Parathyroid adenoma (tissue), 2 donors: ENCODE measurements around the gene AGAP3.

Source experiments
- H2AFZ ChIP-seq: fragments of 300-600 bp; sonication (generic); one replicate; pipeline ENCODE4 v1.7.0; 2017; ENCODE audit warnings: antibody characterized with exemption, mild to moderate bottlenecking
- H3K27ac ChIP-seq: fragments of 300-600 bp; sonication (generic); one replicate; pipeline ENCODE4 v1.7.0; 2017
- H3K27me3 ChIP-seq: fragments of 300-600 bp; sonication (generic); one replicate; pipeline ENCODE4 v1.7.0; 2017; ENCODE audit warnings: low read length; ENCODE audit not compliant: control insufficient read depth, insufficient read depth
- H3K36me3 ChIP-seq: fragments of 300-600 bp; sonication (generic); one replicate; pipeline ENCODE4 v1.7.0; 2017; ENCODE audit warnings: low read length; ENCODE audit not compliant: control insufficient read depth, insufficient read depth
- H3K4me1 ChIP-seq: fragments of 300-600 bp; sonication (generic); one replicate; pipeline ENCODE4 v1.7.0; 2017; ENCODE audit warnings: control low read depth
- H3K4me2 ChIP-seq: fragments of 300-600 bp; sonication (generic); one replicate; pipeline ENCODE4 v1.7.0; 2017; ENCODE audit warnings: low read length
- H3K4me3 ChIP-seq: fragments of 300-600 bp; sonication (generic); one replicate; pipeline ENCODE4 v1.7.0; 2017; ENCODE audit warnings: low read depth, low read length
- H3K79me2 ChIP-seq: fragments of 300-600 bp; sonication (generic); one replicate; pipeline ENCODE4 v1.7.0; 2017; ENCODE audit warnings: control low read depth
- H3K9ac ChIP-seq: fragments of 300-600 bp; sonication (generic); one replicate; pipeline ENCODE4 v1.7.0; 2017; ENCODE audit warnings: mild to moderate bottlenecking
- H3K9me3 ChIP-seq: fragments of 300-600 bp; sonication (generic); one replicate; pipeline ENCODE4 v1.7.0; 2017; ENCODE audit warnings: low read length; ENCODE audit not compliant: control insufficient read depth
- TF ChIP-seq, protein P1 (sequence below): fragments of 300-600 bp; sonication (generic); IDR thresholded peaks from one replicate; pipeline ENCODE4 v1.7.0; 2017; ENCODE audit warnings: antibody characterized with exemption, mild to moderate bottlenecking
- donor health status: primary hyperparathyroidism.

The AGAP3 gene

DNA sequence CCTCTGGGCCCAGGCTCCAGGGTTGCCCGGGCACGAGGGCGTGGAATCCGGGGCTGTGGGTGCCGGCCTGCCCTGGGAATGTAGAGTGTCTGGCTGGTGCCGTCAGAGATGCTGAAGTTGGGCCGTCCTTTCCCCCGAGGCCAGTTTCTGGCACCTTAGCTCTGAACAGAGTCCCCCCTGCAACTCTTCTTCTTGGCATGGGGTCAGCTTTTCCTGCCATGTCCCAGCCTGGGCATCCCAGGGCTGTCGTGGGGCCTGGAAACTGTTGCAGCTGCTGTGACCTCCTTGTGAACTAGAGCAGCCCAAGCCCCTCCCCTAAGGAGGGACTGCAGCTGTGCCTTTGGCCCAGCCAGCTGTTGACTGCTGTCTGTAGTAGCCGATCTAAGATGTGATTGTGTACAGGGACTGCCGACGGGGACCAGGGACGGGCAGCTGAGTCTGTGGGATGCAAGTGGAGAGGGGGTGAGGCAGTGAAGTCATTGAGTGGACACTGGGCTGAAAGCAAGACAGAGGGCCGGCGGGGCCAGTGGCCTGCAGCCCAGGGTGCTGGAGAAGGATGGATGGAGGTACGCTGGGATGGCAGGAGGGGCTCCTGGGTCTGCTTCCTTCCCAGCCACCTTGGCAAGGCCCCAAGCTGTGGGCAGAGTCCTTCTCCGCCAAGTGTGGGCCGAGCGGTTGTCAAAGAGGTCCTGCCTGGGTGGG lies 45.5 kb downstream of the AGAP3 start:
- H3K9me3 ChIP-seq, result no peaks in the 10 kb centered on the region
- H2AFZ ChIP-seq, result no peak overlapping the region
- H3K4me2 ChIP-seq, result no peak overlapping the region
- H3K27me3 ChIP-seq, result no peaks in the 10 kb centered on the region
- TF ChIP-seq, protein P1, sequence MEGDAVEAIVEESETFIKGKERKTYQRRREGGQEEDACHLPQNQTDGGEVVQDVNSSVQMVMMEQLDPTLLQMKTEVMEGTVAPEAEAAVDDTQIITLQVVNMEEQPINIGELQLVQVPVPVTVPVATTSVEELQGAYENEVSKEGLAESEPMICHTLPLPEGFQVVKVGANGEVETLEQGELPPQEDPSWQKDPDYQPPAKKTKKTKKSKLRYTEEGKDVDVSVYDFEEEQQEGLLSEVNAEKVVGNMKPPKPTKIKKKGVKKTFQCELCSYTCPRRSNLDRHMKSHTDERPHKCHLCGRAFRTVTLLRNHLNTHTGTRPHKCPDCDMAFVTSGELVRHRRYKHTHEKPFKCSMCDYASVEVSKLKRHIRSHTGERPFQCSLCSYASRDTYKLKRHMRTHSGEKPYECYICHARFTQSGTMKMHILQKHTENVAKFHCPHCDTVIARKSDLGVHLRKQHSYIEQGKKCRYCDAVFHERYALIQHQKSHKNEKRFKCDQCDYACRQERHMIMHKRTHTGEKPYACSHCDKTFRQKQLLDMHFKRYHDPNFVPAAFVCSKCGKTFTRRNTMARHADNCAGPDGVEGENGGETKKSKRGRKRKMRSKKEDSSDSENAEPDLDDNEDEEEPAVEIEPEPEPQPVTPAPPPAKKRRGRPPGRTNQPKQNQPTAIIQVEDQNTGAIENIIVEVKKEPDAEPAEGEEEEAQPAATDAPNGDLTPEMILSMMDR, result no peak
- H3K4me1 ChIP-seq, result no peaks in the 10 kb centered on the region
- H3K36me3 ChIP-seq, result no peaks in the 10 kb centered on the region
- peaks cover 11% of the 10 kb centered on the region for H3K79me2 ChIP-seq
- H3K9ac ChIP-seq, result no peak overlapping the region
- no peak overlapping the region for H3K27ac ChIP-seq
- no peak overlapping the region for H3K4me3 ChIP-seq

DNA sequence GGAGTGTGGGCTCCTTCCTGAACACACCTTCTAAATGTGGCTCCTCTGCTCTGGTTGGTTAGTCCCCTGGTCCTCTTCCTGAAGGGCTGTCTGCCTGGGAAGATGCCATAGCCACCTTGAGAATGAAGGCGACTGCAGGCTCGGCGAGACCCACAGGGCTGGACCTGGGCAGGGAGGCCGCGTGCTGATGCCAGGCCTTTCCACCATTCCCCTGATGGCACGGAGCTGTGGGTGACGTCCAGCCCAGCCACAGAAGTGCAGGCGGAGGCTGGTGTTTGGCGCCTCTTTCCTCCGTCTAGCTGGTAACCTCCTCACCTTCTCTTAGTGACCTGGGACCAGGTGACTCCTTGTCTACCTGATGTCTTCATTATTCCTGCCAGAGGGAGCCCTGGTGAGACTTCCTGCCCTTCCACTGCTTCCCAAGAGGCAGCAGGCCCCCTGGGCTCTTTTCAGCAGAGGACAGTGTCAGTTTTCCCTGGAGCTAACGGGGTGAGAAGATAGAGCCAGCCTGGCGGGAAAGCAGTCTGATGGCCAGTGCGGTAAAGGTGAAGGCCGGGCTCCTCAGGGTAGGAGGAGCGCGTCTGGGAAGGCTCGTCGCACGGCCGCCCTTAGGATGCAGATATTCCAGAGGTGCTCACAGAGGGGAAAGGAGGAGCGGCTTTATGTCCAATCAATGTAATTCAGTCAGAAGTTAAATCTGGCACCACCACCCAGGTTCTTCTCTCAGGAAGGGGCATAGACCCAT lies 46.4 kb downstream of the AGAP3 start:
- Histone ChIP-seq H3K27ac (no peak overlapping the region), H3K79me2 (peaks cover 11% of the 10 kb centered on the region), H3K27me3 (no peaks in the 10 kb centered on the region), H3K9ac (no peak overlapping the region), H3K4me1 (no peaks in the 10 kb centered on the region), H3K4me3 (no peak overlapping the region), H3K36me3 (no peaks in the 10 kb centered on the region), H2AFZ (no peak overlapping the region), H3K4me2 (no peak overlapping the region), H3K9me3 (no peaks in the 10 kb centered on the region)
- TF ChIP-seq, protein P1, result no peak

DNA sequence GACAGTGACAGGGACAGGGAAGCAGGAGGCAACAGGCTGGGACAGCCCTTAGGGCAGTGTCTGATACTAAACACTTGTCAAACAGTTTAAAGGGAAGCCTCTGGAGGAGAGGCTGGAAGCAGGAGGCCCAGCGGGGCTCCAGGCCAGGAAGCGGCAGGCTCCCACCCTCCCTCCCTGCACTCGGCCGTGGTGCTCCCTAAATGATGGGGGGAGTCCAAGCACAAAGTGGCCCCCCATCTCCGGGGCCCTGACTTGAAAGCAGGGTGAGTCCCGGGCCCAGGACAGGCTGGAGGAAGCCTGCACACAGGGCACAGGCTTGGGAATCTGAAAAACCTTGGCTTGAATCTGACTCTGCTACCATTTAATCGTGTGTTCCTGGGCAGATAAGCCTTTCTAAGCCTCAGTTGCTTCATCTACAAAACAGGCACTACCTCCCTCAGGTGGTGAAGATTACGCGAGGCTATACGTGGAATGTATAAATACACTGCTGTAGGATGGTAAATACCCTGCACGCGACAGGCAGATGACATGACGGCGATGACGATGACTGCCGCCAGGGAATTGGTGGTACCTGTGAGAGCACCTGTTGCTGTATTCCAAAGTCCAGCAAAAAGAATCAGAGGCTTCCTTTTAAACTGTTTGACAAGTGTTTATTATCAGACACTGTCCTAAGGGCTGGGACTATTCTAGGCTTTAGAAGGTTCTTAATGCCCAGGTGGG lies 47.2 kb downstream of the AGAP3 start:
- Histone ChIP-seq H3K4me3 (no peak overlapping the region), H3K9ac (no peak overlapping the region), H2AFZ (no peak overlapping the region), H3K4me1 (no peaks in the 10 kb centered on the region), H3K4me2 (no peak overlapping the region), H3K36me3 (no peaks in the 10 kb centered on the region), H3K79me2 (peaks cover 10% of the 10 kb centered on the region), H3K9me3 (no peaks in the 10 kb centered on the region), H3K27me3 (no peaks in the 10 kb centered on the region), H3K27ac (no peak overlapping the region)
- TF ChIP-seq, protein P1, result no peak

DNA sequence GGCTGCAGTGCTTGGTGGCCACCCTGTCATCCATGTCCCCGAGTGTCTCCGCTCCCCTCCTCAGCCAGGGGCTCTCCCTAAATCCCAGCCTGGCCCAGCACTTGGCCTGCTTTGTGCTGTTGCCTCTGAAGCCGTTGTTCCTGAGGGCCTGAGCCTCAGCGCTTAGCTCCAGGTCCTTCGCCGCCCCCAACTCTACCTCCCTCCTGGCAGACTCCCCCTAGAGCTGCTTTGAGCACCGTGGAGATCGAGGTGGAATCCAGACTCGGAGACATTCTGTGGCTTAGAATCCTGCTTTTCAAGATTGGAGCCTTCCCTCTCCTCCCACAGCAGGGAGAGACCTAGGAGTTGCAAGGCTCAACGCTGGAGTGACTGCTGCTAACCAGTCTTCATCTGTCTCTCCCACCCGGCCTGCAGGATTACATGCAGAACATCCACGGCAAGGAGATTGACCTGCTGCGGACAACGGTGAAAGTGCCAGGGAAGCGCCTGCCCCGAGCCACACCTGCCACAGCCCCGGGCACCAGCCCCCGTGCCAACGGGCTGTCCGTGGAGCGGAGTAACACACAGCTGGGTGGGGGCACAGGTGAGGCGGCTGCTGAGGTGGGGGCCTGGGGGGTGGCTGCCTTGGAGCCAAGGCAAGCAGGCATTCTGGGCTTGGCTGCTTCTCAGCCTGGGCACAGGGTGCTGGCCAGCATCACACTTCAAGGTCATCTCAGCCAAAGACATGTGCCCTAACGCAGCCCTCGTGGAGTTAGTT lies 47.9 kb downstream of the AGAP3 start:
- TF ChIP-seq, protein P1, result no peak
- Histone ChIP-seq H3K4me2 (no peak overlapping the region), H3K4me3 (no peak overlapping the region), H3K36me3 (no peaks in the 10 kb centered on the region), H3K27me3 (no peaks in the 10 kb centered on the region), H3K9me3 (no peaks in the 10 kb centered on the region), H3K4me1 (no peaks in the 10 kb centered on the region), H3K9ac (no peak overlapping the region), H3K79me2 (peaks cover 6% of the 10 kb centered on the region), H3K27ac (no peak overlapping the region), H2AFZ (no peak overlapping the region)
